GM23338 (cell line): Measurements from ENCODE around the gene SERPINC1. TPM values are rescaled to one million over a fixed set of nuclear protein-coding genes. Genes with fewer than 3 reads are reported as not detected.

Source experiments
- ATAC-seq: fragments of 200-7000 bp; cut with Tn5 transposase; 3 replicates; pipeline ENCODE4 v1.9.1; 2020
- DNase-seq: peaks from one replicate; pipeline ENCODE4 v3.0.0-alpha.2; 2015; ENCODE audit warnings: low spot score
- H2AFZ ChIP-seq: fragments of 200-600 bp; sonication (generic); 2 replicates; pipeline ENCODE4 v1.8.0; 2016; ENCODE audit warnings: antibody characterized with exemption, mild to moderate bottlenecking, moderate library complexity
- H3F3A ChIP-seq: fragments of 200-600 bp; sonication (generic); replicated peaks from 2 replicates; pipeline ENCODE4 v1.8.0; 2017; ENCODE audit warnings: antibody characterized with exemption, mixed run types, low read depth
- H3K27ac ChIP-seq: fragments of 200-600 bp; sonication (generic); 2 replicates; pipeline ENCODE4 v1.6.1; 2016; ENCODE audit warnings: low read depth
- H3K27me3 ChIP-seq: fragments of 200-600 bp; sonication (generic); 2 replicates; pipeline ENCODE4 v1.8.0; 2016; ENCODE audit warnings: mild to moderate bottlenecking, mixed run types, moderate library complexity; ENCODE audit not compliant: insufficient read depth
- H3K36me3 ChIP-seq: fragments of 200-600 bp; sonication (generic); 2 replicates; pipeline ENCODE4 v1.8.0; 2016; ENCODE audit warnings: mild to moderate bottlenecking; ENCODE audit not compliant: insufficient read depth
- H3K4me1 ChIP-seq: fragments of 200-600 bp; sonication (generic); 2 replicates; pipeline ENCODE4 v1.8.0; 2016; ENCODE audit warnings: mild to moderate bottlenecking, moderate library complexity; ENCODE audit not compliant: insufficient read depth
- H3K4me2 ChIP-seq: fragments of 200-600 bp; sonication (generic); 2 replicates; pipeline ENCODE4 v1.7.1; 2017; ENCODE audit warnings: mixed run types
- H3K4me3 ChIP-seq: fragments of 200-600 bp; sonication (generic); 2 replicates; pipeline ENCODE4 v1.6.1; 2016; ENCODE audit warnings: mixed run types
- H3K79me2 ChIP-seq: fragments of 200-600 bp; sonication (generic); replicated peaks from 2 replicates; pipeline ENCODE4 v1.8.0; 2017; ENCODE audit warnings: mild to moderate bottlenecking; ENCODE audit not compliant: insufficient read depth
- H3K9me2 ChIP-seq: fragments of 200-600 bp; sonication (generic); 2 replicates; pipeline ENCODE4 v1.8.0; 2017; ENCODE audit not compliant: insufficient read depth
- H4K20me1 ChIP-seq: fragments of 200-600 bp; sonication (generic); replicated peaks from 2 replicates; pipeline ENCODE4 v1.8.0; 2017; ENCODE audit warnings: mild to moderate bottlenecking; ENCODE audit not compliant: insufficient read depth
- H3K27ac Mint-ChIP-seq: 2 replicates; pipeline ENCODE4 v1.8.0; 2020; ENCODE audit warnings: inconsistent platforms, mild to moderate bottlenecking, moderate library complexity, mixed read lengths
- H3K27me3 Mint-ChIP-seq: 3 replicates; pipeline ENCODE4 v1.8.0; 2022; ENCODE audit warnings: low read depth, mild to moderate bottlenecking, moderate library complexity, mixed read lengths, inconsistent platforms; ENCODE audit not compliant: insufficient read depth, poor library complexity
- H3K36me3 Mint-ChIP-seq: 3 replicates; pipeline ENCODE4 v1.8.0; 2021; ENCODE audit warnings: low read depth, mild to moderate bottlenecking, inconsistent platforms, moderate library complexity, mixed read lengths
- H3K4me1 Mint-ChIP-seq: 3 replicates; pipeline ENCODE4 v1.8.0; 2020; ENCODE audit warnings: mild to moderate bottlenecking, inconsistent platforms, mixed read lengths
- H3K4me3 Mint-ChIP-seq: 3 replicates; pipeline ENCODE4 v1.8.0; 2021; ENCODE audit warnings: moderate library complexity, mild to moderate bottlenecking, inconsistent platforms, mixed read lengths
- H3K9me3 Mint-ChIP-seq: 3 replicates; pipeline ENCODE4 v1.8.0; 2020; ENCODE audit warnings: moderate library complexity, mild to moderate bottlenecking, inconsistent platforms, mixed read lengths
- CREB1 ChIP-seq: fragments of 250-450 bp; sonication (Bioruptor Pico); IDR thresholded peaks from 2 replicates; pipeline ENCODE4 v1.5.0; 2020; ENCODE audit warnings: low read depth, mild to moderate bottlenecking, moderate library complexity
- CTCF ChIP-seq, 2 experiments: fragments of 200-600 bp in 1 of 2; sonication (generic) in 1 of 2; conservative IDR thresholded peaks; 2 replicates each; pipeline versions ENCODE4 v1.5.1 to v1.6.1; 2016 to 2017; ENCODE audit warnings: antibody characterized with exemption in 2 of 2, low read depth in 2 of 2, mild to moderate bottlenecking in 2 of 2, moderate library complexity in 1 of 2
- ETS1 ChIP-seq: IDR thresholded peaks from 2 replicates; pipeline ENCODE4 v1.6.1; 2016; ENCODE audit warnings: antibody characterized with exemption
- EZH2 ChIP-seq: fragments of 200-600 bp; sonication (generic); IDR thresholded peaks from one replicate; pipeline ENCODE4 v1.8.0; 2017; ENCODE audit warnings: antibody characterized with exemption, mild to moderate bottlenecking, low read depth; ENCODE audit not compliant: unreplicated experiment
- EZH2phosphoT487 ChIP-seq: fragments of 200-600 bp; sonication (generic); IDR thresholded peaks from one replicate; pipeline ENCODE4 v1.8.1; 2018; ENCODE audit warnings: antibody characterized with exemption; ENCODE audit not compliant: unreplicated experiment
- JUNB ChIP-seq: IDR thresholded peaks from one replicate; pipeline ENCODE4 v1.6.1; 2016; ENCODE audit warnings: antibody characterized with exemption; ENCODE audit not compliant: unreplicated experiment
- NANOG ChIP-seq: IDR thresholded peaks from 2 replicates; pipeline ENCODE4 v1.6.1; 2016; ENCODE audit warnings: antibody characterized with exemption, borderline replicate concordance
- POLR2AphosphoS5 ChIP-seq: IDR thresholded peaks from 2 replicates; pipeline ENCODE4 v1.6.1; 2016; ENCODE audit warnings: antibody characterized with exemption, low read depth
- REST ChIP-seq: IDR thresholded peaks from one replicate; pipeline ENCODE4 v1.6.1; 2018; ENCODE audit warnings: antibody characterized with exemption; ENCODE audit not compliant: unreplicated experiment
- STAT1 ChIP-seq: IDR thresholded peaks from one replicate; pipeline ENCODE4 v1.6.1; 2016; ENCODE audit warnings: antibody characterized with exemption; ENCODE audit not compliant: unreplicated experiment
- ZNF114 ChIP-seq: fragments of 250-450 bp; sonication (Bioruptor Pico); IDR thresholded peaks from 2 replicates; pipeline ENCODE4 v1.5.0; 2020; ENCODE audit warnings: mild to moderate bottlenecking, moderate library complexity
- ZNF331 ChIP-seq: fragments of 250-450 bp; sonication (Bioruptor Pico); IDR thresholded peaks from 2 replicates; pipeline ENCODE4 v1.5.0; 2020; ENCODE audit warnings: low read depth, mild to moderate bottlenecking, moderate library complexity
- polyA plus RNA-seq: library from polyadenylated mRNA; unstranded; fragments of >200 nt; fragmentation: Nextera tagmentation; extraction: Ambion mirVana; gene quantifications from 2 replicates; pipeline ENCODE4 v1.2.1, GENCODE V29; 2016
- total RNA-seq: library from RNA; depleted of rRNA; stranded (reverse); fragments of >200 nt; shearing (Covaris generic); gene quantifications from 2 replicates; pipeline ENCODE4 v1.2.3, GENCODE V29; 2014
- TF ChIP-seq, protein P1 (sequence below): fragments of 250-450 bp; sonication (Bioruptor Pico); IDR thresholded peaks from 2 replicates; pipeline ENCODE4 v1.5.0; 2020; ENCODE audit warnings: mild to moderate bottlenecking, moderate library complexity

The SERPINC1 gene
- total and polyA plus RNA-seq, 2 experiments from 2014 or later = not detected

GRCh38 chr1:173917635-173918493 is 737 bp upstream of the SERPINC1 start:
- no peaks in the 10 kb centered on the region for H3F3A ChIP-seq
- Mint-ChIP-seq H3K4me3 (no peak overlapping the region), H3K27me3 (no peaks in the 10 kb centered on the region), H3K36me3 (no peaks in the 10 kb centered on the region), H3K4me1 (no peaks in the 10 kb centered on the region; the same call in 2 of the 3 replicates), H3K9me3 (no peaks in the 10 kb centered on the region), H3K27ac (no peak overlapping the region)
- ATAC-seq (no peak), DNase-seq (no peak)
- H3K79me2 ChIP-seq = no peaks in the 10 kb centered on the region
- no peak overlapping the region for H3K4me2 ChIP-seq
- H3K4me3 ChIP-seq = no peak overlapping the region
- no peaks in the 10 kb centered on the region for H4K20me1 ChIP-seq
- H3K4me1 ChIP-seq = no peaks in the 10 kb centered on the region
- H3K9me2 ChIP-seq = peaks cover 8% of the 10 kb centered on the region; the same call in 1 of the 2 replicates
- H2AFZ ChIP-seq = no peak overlapping the region; the same call in 1 of the 2 replicates
- TF ChIP-seq EZH2phosphoT487 = no peak
- TF ChIP-seq ETS1 = no peak
- no peak for TF ChIP-seq JUNB
- TF ChIP-seq POLR2AphosphoS5 = no peak
- no peak for TF ChIP-seq NANOG
- TF ChIP-seq, protein P1, sequence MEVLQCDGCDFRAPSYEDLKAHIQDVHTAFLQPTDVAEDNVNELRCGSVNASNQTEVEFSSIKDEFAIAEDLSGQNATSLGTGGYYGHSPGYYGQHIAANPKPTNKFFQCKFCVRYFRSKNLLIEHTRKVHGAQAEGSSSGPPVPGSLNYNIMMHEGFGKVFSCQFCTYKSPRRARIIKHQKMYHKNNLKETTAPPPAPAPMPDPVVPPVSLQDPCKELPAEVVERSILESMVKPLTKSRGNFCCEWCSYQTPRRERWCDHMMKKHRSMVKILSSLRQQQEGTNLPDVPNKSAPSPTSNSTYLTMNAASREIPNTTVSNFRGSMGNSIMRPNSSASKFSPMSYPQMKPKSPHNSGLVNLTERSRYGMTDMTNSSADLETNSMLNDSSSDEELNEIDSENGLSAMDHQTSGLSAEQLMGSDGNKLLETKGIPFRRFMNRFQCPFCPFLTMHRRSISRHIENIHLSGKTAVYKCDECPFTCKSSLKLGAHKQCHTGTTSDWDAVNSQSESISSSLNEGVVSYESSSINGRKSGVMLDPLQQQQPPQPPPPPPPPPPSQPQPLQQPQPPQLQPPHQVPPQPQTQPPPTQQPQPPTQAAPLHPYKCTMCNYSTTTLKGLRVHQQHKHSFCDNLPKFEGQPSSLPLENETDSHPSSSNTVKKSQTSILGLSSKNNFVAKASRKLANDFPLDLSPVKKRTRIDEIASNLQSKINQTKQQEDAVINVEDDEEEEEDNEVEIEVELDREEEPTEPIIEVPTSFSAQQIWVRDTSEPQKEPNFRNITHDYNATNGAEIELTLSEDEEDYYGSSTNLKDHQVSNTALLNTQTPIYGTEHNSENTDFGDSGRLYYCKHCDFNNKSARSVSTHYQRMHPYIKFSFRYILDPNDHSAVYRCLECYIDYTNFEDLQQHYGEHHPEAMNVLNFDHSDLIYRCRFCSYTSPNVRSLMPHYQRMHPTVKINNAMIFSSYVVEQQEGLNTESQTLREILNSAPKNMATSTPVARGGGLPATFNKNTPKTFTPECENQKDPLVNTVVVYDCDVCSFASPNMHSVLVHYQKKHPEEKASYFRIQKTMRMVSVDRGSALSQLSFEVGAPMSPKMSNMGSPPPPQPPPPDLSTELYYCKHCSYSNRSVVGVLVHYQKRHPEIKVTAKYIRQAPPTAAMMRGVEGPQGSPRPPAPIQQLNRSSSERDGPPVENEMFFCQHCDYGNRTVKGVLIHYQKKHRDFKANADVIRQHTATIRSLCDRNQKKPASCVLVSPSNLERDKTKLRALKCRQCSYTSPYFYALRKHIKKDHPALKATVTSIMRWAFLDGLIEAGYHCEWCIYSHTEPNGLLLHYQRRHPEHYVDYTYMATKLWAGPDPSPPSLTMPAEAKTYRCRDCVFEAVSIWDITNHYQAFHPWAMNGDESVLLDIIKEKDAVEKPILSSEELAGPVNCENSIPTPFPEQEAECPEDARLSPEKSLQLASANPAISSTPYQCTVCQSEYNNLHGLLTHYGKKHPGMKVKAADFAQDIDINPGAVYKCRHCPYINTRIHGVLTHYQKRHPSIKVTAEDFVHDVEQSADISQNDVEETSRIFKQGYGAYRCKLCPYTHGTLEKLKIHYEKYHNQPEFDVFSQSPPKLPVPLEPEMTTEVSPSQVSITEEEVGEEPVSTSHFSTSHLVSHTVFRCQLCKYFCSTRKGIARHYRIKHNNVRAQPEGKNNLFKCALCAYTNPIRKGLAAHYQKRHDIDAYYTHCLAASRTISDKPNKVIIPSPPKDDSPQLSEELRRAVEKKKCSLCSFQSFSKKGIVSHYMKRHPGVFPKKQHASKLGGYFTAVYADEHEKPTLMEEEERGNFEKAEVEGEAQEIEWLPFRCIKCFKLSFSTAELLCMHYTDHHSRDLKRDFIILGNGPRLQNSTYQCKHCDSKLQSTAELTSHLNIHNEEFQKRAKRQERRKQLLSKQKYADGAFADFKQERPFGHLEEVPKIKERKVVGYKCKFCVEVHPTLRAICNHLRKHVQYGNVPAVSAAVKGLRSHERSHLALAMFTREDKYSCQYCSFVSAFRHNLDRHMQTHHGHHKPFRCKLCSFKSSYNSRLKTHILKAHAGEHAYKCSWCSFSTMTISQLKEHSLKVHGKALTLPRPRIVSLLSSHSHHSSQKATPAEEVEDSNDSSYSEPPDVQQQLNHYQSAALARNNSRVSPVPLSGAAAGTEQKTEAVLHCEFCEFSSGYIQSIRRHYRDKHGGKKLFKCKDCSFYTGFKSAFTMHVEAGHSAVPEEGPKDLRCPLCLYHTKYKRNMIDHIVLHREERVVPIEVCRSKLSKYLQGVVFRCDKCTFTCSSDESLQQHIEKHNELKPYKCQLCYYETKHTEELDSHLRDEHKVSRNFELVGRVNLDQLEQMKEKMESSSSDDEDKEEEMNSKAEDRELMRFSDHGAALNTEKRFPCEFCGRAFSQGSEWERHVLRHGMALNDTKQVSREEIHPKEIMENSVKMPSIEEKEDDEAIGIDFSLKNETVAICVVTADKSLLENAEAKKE (CRISPR knock-in tag) = no peak
- TF ChIP-seq CREB1 = no peak
- TF ChIP-seq ZNF114 (CRISPR knock-in tag) = no peak
- TF ChIP-seq CTCF (conservative IDR thresholded peaks at IDR 0.05; ENCODE audit: low read depth in 2 of 2) = no peak
- TF ChIP-seq EZH2 = no peak
- no peak for TF ChIP-seq REST
- TF ChIP-seq ZNF331 = no peak
- no peak for TF ChIP-seq STAT1
- no peak overlapping the region for H3K27ac ChIP-seq
- H3K27me3 ChIP-seq = no peaks in the 10 kb centered on the region
- no peaks in the 10 kb centered on the region for H3K36me3 ChIP-seq
